ENCODE measurements around the gene PAPPA. TPM values are rescaled to one million over a fixed set of nuclear protein-coding genes. Genes with fewer than 3 reads are reported as not detected.

PAPPA gene
- total RNA-seq, 2 donors from 2014 or later, result 0.09 TPM

GRCh38 chr9:116204252-116204882 lies 50.8 kb downstream of the PAPPA start:
- no peaks in the 10 kb centered on the region for H3K36me3 Mint-ChIP-seq (ENCODE audit: low read depth)
- Histone ChIP-seq H3K9ac (ENCODE audit: extremely low read depth, low read length, poor library complexity, severe bottlenecking) (no peak overlapping the region), H3K4me1 (ENCODE audit: control insufficient read depth, insufficient read depth, low read length) (no peaks in the 10 kb centered on the region), H3K36me3 (ENCODE audit: control insufficient read depth, insufficient read depth, low read length) (no peaks in the 10 kb centered on the region), H3K27me3 (ENCODE audit: control insufficient read depth, insufficient read depth, low read length, poor library complexity, severe bottlenecking) (no peaks in the 10 kb centered on the region), H3K9me3 (ENCODE audit: control insufficient read depth, low read length) (no peaks in the 10 kb centered on the region), H3K4me3 (ENCODE audit: low read length) (no peak overlapping the region), H3K27ac (ENCODE audit: low read depth, low read length) (no peak overlapping the region)
- TF ChIP-seq CTCF (conservative IDR thresholded peaks at IDR 0.05), result no peak
- no peak overlapping the region for H3K4me3 Mint-ChIP-seq
- no peak overlapping the region for H3K27ac Mint-ChIP-seq
- peaks cover 6% of the 10 kb centered on the region for H3K4me1 Mint-ChIP-seq
- DNase-seq, result no peak
- H3K9me3 Mint-ChIP-seq, result no peaks in the 10 kb centered on the region
- 83 to 92% methylated on average over 5 of the region's 5 CpGs for WGBS, 2 experiments (ENCODE audit: insufficient coverage in 1 of 2, insufficient read length in 1 of 2)
- H3K27me3 Mint-ChIP-seq (ENCODE audit: insufficient read depth), result peaks cover 6% of the 10 kb centered on the region

- Mint-ChIP-seq H3K4me1 (peaks cover 2% of the 10 kb centered on the region), H3K9me3 (no peaks in the 10 kb centered on the region), H3K4me3 (no peak overlapping the region), H3K27me3 (ENCODE audit: insufficient read depth) (peaks cover 23% of the 10 kb centered on the region), H3K36me3 (ENCODE audit: low read depth) (no peaks in the 10 kb centered on the region), H3K27ac (no peak overlapping the region)
- TF ChIP-seq CTCF (conservative IDR thresholded peaks at IDR 0.05), result no peak
- Histone ChIP-seq H3K27ac (ENCODE audit: low read depth, low read length) (no peak overlapping the region), H3K27me3 (ENCODE audit: control insufficient read depth, insufficient read depth, low read length, poor library complexity, severe bottlenecking) (no peaks in the 10 kb centered on the region), H3K4me1 (ENCODE audit: control insufficient read depth, insufficient read depth, low read length) (no peaks in the 10 kb centered on the region), H3K4me3 (ENCODE audit: low read length) (no peak overlapping the region), H3K36me3 (ENCODE audit: control insufficient read depth, insufficient read depth, low read length) (no peaks in the 10 kb centered on the region), H3K9ac (ENCODE audit: extremely low read depth, low read length, poor library complexity, severe bottlenecking) (no peak overlapping the region), H3K9me3 (ENCODE audit: control insufficient read depth, low read length) (no peaks in the 10 kb centered on the region)
- DNase-seq, result no peak
- WGBS, 2 experiments (ENCODE audit: insufficient coverage in 1 of 2, insufficient read length in 1 of 2), result 95 to 100% methylated on average over 1 to 4 of the region's 4 CpGs
Observed at GRCh38 chr9:116207371-116208111, 54.0 kb downstream of the PAPPA start.

GRCh38 chr9:116208417-116209232 lies 55.0 kb downstream of the PAPPA start:
- Mint-ChIP-seq H3K36me3 (ENCODE audit: low read depth) (no peaks in the 10 kb centered on the region), H3K27ac (no peak overlapping the region)

More at GRCh38 chr9:116208417-116209232, 55.0 kb downstream of the PAPPA start:
- Mint-ChIP-seq H3K9me3 (no peaks in the 10 kb centered on the region), H3K4me3 (no peak overlapping the region), H3K4me1 (peaks cover 2% of the 10 kb centered on the region), H3K27me3 (ENCODE audit: insufficient read depth) (peaks cover 20% of the 10 kb centered on the region)
- DNase-seq, result no peak
- no peaks in the 10 kb centered on the region for H3K36me3 ChIP-seq (ENCODE audit: control insufficient read depth, insufficient read depth, low read length)
- 93 to 94% methylated on average over 3 to 5 of the region's 5 CpGs for WGBS, 2 experiments (ENCODE audit: insufficient coverage in 1 of 2, insufficient read length in 1 of 2)
- no peak for TF ChIP-seq CTCF (conservative IDR thresholded peaks at IDR 0.05)
- H3K9me3 ChIP-seq (ENCODE audit: control insufficient read depth, low read length), result no peaks in the 10 kb centered on the region
- no peaks in the 10 kb centered on the region for H3K27me3 ChIP-seq (ENCODE audit: control insufficient read depth, insufficient read depth, low read length, poor library complexity, severe bottlenecking)
- no peak overlapping the region for H3K4me3 ChIP-seq (ENCODE audit: low read length)
- H3K4me1 ChIP-seq (ENCODE audit: control insufficient read depth, insufficient read depth, low read length), result no peaks in the 10 kb centered on the region
- H3K27ac ChIP-seq (ENCODE audit: low read depth, low read length), result no peak overlapping the region
- H3K9ac ChIP-seq (ENCODE audit: extremely low read depth, low read length, poor library complexity, severe bottlenecking), result no peak overlapping the region
